ENCODE data around the gene PGK1. TPM values are rescaled to one million over a fixed set of nuclear protein-coding genes. Genes with fewer than 3 reads are reported as not detected.
"Not testable (repeated sequence)": the region's sequence is repeated elsewhere in the genome, so short reads cannot be mapped to it uniquely, and the experiment has no call there.

Gene PGK1
- 378 TPM for polyA plus RNA-seq

- Mint-ChIP-seq H3K4me1 (peaks cover 25 to 26% (median 25%) of the 10 kb centered on the region in 3 donors), H3K36me3 (peaks cover 3% of the 10 kb centered on the region), H3K27ac (peak within 1 kb of the TSS; percentile 87 to 93 (median 92)), H3K9me3 (no peaks in the 10 kb centered on the region), H3K27me3 (no peaks in the 10 kb centered on the region), H3K4me3 (peak within 1 kb of the TSS; percentile 79 to 89 (median 87))
These were observed at the start of gene PGK1 for GRCh38 chrX:78103623-78104446. TSS of gene PGK1 (plus strand) at chrX:78104248. CDS start at chrX:78104341, 93 bp downstream.

GRCh38 chrX:78063687-78064086 is 40.4 kb upstream of the PGK1 start:
- peaks cover 1% of the 10 kb centered on the region for H3K27me3 Mint-ChIP-seq
- H3K9me3 Mint-ChIP-seq: peaks cover 0 to under 1% (median 0%) of the 10 kb centered on the region in 3 donors
- peak overlapping the region in 1 of 3 donors; percentile 0 for H3K27ac Mint-ChIP-seq
- peaks cover 2% of the 10 kb centered on the region for H3K36me3 Mint-ChIP-seq
- H3K4me1 Mint-ChIP-seq: peaks cover 0 to 3% (median 2%) of the 10 kb centered on the region in 3 donors
- H3K4me3 Mint-ChIP-seq: no peak overlapping the region

DNA sequence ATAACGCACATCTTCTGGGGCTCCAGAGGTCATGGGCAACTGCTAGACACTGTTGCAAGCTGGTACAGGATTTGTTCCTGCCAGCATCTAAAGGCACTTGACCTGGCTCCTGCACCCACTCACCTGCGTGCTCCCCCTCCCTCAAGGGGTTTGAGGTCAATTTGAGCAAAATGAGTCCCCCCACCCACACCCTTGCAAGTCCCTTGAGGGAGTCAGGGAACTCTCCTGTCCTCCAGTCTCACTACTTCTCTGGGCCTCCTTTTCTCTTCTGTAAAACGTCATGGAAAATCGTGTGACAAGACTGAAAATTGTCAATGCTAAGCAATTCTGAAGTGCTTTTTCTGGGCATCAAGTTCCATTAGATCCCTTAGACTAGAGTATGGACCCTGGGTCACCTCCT is 39.9 kb upstream of the PGK1 start:
- Mint-ChIP-seq H3K27ac (peak overlapping the region in 1 of 3 donors; percentile 0), H3K27me3 (peaks cover 1% of the 10 kb centered on the region), H3K9me3 (peaks cover 0 to 5% (median 2%) of the 10 kb centered on the region in 3 donors), H3K4me1 (peaks cover 0 to 3% (median 2%) of the 10 kb centered on the region in 3 donors), H3K4me3 (no peak overlapping the region), H3K36me3 (peaks cover 2% of the 10 kb centered on the region)

DNA sequence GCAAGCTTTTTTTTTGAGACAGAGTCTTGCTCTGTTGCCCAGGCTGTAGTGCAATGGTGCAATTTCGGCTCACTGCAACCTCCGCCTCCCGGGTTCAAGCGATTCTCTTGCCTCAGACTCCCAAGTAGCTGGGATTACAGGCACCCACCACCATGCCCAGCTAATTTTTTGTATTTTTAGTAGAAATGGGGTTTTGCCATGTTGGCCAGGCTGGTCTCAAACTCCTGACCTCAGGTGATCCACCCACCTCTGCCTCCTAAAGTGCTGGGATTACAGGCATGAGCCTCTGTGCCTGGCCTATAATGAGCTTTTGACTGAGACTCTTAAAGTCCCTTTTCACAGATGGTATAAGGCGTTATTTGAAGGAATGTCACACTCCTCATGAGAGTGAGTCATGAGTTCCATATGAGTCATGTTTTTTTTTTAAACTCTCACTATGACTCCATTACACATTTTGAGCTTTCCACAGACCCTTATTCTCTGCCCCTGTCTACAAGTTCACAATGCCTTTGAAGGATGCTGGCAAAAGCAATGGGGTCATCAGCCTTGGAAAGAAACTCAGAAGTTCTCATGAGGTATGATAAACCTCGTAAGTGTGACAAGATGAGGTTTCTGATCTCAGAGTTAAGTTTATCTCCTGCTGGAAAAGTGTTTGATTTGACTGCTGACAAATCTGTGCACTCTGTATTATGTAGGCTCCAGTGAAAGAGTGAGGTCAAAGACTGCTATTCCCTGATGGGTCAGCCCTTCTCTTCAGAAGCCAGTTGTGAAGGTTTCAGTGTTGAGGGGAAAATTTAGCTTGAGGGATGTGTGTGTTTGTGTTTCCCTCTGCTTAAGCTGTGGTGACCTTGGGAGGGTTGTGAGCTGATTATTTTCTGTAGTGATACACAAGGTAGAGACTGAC is 39.1 kb upstream of the PGK1 start:
- H3K27ac Mint-ChIP-seq, H3K27me3 Mint-ChIP-seq, H3K9me3 Mint-ChIP-seq, H3K4me1 Mint-ChIP-seq, H3K4me3 Mint-ChIP-seq, H3K36me3 Mint-ChIP-seq: not testable (repeated sequence)

GRCh38 chrX:78066110-78066509 is 37.9 kb upstream of the PGK1 start:
- Mint-ChIP-seq H3K4me1 (peaks cover 0 to 3% (median 2%) of the 10 kb centered on the region in 3 donors), H3K27me3 (no peaks in the 10 kb centered on the region), H3K27ac (no peak overlapping the region), H3K9me3 (peaks cover 0 to 9% (median 5%) of the 10 kb centered on the region in 3 donors), H3K36me3 (peaks cover 3% of the 10 kb centered on the region), H3K4me3 (no peak overlapping the region)

GRCh38 chrX:78071331-78071730 is 32.7 kb upstream of the PGK1 start:
- Mint-ChIP-seq H3K4me3 (no peak overlapping the region), H3K4me1 (peaks cover 0 to 1% (median 0%) of the 10 kb centered on the region in 3 donors), H3K36me3 (peaks cover 1% of the 10 kb centered on the region), H3K27me3 (no peaks in the 10 kb centered on the region), H3K9me3 (peaks cover 6 to 20% (median 11%) of the 10 kb centered on the region in 3 donors), H3K27ac (no peak overlapping the region)

- peaks cover 11 to 20% (median 17%) of the 10 kb centered on the region in 3 donors for H3K9me3 Mint-ChIP-seq
These were observed 30.6 kb upstream of the PGK1 start for GRCh38 chrX:78073147-78074077.

GRCh38 chrX:78074088-78074487 is 30.0 kb upstream of the PGK1 start:
- H3K4me3 Mint-ChIP-seq: no peak overlapping the region
- no peaks in the 10 kb centered on the region for H3K4me1 Mint-ChIP-seq
- H3K27me3 Mint-ChIP-seq: no peaks in the 10 kb centered on the region
- H3K36me3 Mint-ChIP-seq: peaks cover 4% of the 10 kb centered on the region
- no peak overlapping the region for H3K27ac Mint-ChIP-seq
- H3K9me3 Mint-ChIP-seq: peaks cover 11 to 16% (median 16%) of the 10 kb centered on the region in 3 donors

More at GRCh38 chrX:78073147-78074077, 30.6 kb upstream of the PGK1 start:
- H3K27ac Mint-ChIP-seq, H3K4me1 Mint-ChIP-seq, H3K27me3 Mint-ChIP-seq, H3K4me3 Mint-ChIP-seq, H3K36me3 Mint-ChIP-seq: not testable (repeated sequence)

- Mint-ChIP-seq H3K4me1 (no peaks in the 10 kb centered on the region), H3K27ac (peak overlapping the region in 1 of 3 donors; percentile 43), H3K9me3 (peaks cover 11 to 12% (median 11%) of the 10 kb centered on the region in 3 donors), H3K27me3 (no peaks in the 10 kb centered on the region), H3K4me3 (no peak overlapping the region), H3K36me3 (peaks cover 2% of the 10 kb centered on the region)
These were observed 28.2 kb upstream of the PGK1 start for GRCh38 chrX:78075787-78076389.

DNA sequence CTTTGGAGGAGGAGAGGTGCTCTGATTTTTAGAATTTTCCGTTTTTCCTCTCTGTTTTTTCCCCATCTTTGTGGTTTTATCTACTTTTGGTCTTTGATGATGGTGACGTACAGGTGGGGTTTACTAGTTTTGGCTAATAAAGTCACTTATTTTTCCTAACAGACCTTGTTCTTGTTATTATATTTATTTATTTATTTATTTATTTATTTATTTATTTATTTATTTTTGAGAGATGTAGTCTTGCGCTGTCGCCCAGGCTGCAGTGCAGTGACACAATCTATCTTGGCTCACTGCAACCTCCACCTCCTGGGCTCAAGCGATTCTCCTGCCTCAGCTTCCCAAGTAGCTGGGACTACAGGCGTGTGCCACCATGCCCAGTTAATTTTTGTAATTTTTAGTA is 22.6 kb upstream of the PGK1 start:
- not testable (repeated sequence) for H3K9me3 Mint-ChIP-seq, H3K4me3 Mint-ChIP-seq, H3K27me3 Mint-ChIP-seq, H3K4me1 Mint-ChIP-seq, H3K36me3 Mint-ChIP-seq, H3K27ac Mint-ChIP-seq

- H3K27me3 Mint-ChIP-seq: peaks cover 2% of the 10 kb centered on the region
- H3K27ac Mint-ChIP-seq: no peak overlapping the region
- H3K4me1 Mint-ChIP-seq: no peaks in the 10 kb centered on the region
- no peak overlapping the region for H3K4me3 Mint-ChIP-seq
- H3K36me3 Mint-ChIP-seq: peaks cover 2% of the 10 kb centered on the region
- H3K9me3 Mint-ChIP-seq: peaks cover 0 to 11% (median 6%) of the 10 kb centered on the region in 3 donors
These were observed 11.8 kb upstream of the PGK1 start for GRCh38 chrX:78092296-78092695.

DNA sequence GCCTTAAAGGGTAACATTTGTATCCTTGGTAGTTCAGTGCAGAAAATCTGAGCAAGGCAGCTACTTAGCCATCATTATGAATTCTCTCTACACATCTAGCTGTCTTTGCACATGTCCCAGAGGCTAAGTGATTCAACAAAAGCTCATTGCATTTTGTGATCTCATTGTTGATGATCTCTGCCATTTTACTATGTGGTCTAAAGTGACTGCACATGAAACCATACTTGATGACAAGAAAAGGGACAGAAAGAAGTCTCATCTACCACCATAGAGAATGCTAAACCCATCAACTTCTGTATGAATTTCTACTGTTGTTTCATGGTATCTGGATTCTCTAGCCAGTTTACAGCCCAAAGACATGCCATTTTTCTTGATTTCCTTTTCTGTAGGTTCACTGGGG is 5.9 kb upstream of the PGK1 start:
- H3K4me1 Mint-ChIP-seq: peaks cover 0 to 4% (median 0%) of the 10 kb centered on the region in 3 donors
- H3K27ac Mint-ChIP-seq: no peak overlapping the region
- H3K27me3 Mint-ChIP-seq: no peaks in the 10 kb centered on the region
- H3K36me3 Mint-ChIP-seq: peaks cover 3% of the 10 kb centered on the region
- peaks cover 0 to 2% (median 0%) of the 10 kb centered on the region in 3 donors for H3K9me3 Mint-ChIP-seq
- H3K4me3 Mint-ChIP-seq: no peak overlapping the region

GRCh38 chrX:78102091-78102490 is 2.0 kb upstream of the PGK1 start:
- peaks cover 11 to 16% (median 15%) of the 10 kb centered on the region in 3 donors for H3K4me1 Mint-ChIP-seq
- H3K36me3 Mint-ChIP-seq: peaks cover 3% of the 10 kb centered on the region
- no peaks in the 10 kb centered on the region for H3K9me3 Mint-ChIP-seq
- H3K4me3 Mint-ChIP-seq: peak overlapping the region in 1 of 4 donors; percentile 15
- H3K27ac Mint-ChIP-seq: no peak overlapping the region
- no peaks in the 10 kb centered on the region for H3K27me3 Mint-ChIP-seq

Data from IgD-negative memory B cell (primary cell).